ENCODE data around the gene TTC28. TPM values are rescaled to one million over a fixed set of nuclear protein-coding genes. Genes with fewer than 3 reads are reported as not detected.

TTC28 gene
- total RNA-seq, 2 donors from 2014 or later: 94.2 to 170 TPM

DNA sequence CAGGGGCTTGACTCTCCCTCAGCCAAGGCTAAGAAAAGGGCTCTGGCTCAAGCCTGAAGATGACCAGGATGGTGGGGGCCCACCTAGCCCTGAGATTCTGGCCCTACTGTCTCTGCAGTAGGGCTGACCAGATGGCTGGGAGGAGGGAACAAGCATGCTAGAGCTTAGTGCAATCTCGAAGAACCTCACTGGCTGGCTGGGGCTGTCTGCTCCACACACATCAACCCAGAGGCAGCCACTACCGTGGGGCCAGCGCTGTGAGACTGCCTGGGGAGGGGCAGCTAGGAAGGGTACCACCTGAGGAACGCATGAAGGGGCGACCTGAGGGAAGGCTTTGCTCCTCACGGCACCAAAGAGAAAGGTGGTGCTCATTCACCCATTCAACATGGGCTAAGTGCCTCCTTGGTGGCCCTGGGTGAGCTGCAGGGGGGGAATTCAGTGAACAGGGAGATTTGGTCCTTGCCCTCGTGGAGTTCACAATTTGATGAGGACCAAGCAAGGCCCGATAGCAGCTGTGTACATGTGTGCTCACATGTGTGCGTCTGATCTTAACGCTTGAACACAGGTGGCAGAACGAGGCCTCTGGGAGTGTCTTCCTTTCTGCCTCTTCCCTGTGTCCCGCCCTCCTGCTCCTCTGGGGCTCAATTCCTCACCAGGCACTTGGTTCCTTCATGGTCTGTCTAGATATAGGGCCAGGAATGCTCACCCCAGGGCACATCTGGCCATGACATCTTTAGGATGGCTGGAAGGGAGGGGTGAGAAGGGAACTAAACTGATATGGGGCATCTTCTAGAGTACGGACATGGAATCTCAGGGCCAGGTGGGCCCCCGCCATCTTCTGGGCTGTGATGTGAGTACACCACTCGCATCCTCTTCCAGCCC lies 658.3 kb downstream of the TTC28 start:
- no peaks in the 10 kb centered on the region for H3K4me1 ChIP-seq (ENCODE audit: control insufficient read depth in 1 of 2, low read depth in 2 of 2)
- DNase-seq (ENCODE audit: low spot score) (no peak), ATAC-seq (ENCODE audit: insufficient number of reproducible peaks, low FRiP score, low read depth) (no peak)
- H3K27me3 ChIP-seq (replicated peaks; ENCODE audit: insufficient read depth): no peaks in the 10 kb centered on the region
- H3K36me3 ChIP-seq: no peaks in the 10 kb centered on the region
- H3K9me3 ChIP-seq: no peaks in the 10 kb centered on the region
- no peak overlapping the region for H3K4me3 ChIP-seq
- H3K27ac ChIP-seq: no peak overlapping the region
- TF ChIP-seq, protein P1, sequence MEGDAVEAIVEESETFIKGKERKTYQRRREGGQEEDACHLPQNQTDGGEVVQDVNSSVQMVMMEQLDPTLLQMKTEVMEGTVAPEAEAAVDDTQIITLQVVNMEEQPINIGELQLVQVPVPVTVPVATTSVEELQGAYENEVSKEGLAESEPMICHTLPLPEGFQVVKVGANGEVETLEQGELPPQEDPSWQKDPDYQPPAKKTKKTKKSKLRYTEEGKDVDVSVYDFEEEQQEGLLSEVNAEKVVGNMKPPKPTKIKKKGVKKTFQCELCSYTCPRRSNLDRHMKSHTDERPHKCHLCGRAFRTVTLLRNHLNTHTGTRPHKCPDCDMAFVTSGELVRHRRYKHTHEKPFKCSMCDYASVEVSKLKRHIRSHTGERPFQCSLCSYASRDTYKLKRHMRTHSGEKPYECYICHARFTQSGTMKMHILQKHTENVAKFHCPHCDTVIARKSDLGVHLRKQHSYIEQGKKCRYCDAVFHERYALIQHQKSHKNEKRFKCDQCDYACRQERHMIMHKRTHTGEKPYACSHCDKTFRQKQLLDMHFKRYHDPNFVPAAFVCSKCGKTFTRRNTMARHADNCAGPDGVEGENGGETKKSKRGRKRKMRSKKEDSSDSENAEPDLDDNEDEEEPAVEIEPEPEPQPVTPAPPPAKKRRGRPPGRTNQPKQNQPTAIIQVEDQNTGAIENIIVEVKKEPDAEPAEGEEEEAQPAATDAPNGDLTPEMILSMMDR (IDR thresholded peaks at IDR 0.05): no peak

DNA sequence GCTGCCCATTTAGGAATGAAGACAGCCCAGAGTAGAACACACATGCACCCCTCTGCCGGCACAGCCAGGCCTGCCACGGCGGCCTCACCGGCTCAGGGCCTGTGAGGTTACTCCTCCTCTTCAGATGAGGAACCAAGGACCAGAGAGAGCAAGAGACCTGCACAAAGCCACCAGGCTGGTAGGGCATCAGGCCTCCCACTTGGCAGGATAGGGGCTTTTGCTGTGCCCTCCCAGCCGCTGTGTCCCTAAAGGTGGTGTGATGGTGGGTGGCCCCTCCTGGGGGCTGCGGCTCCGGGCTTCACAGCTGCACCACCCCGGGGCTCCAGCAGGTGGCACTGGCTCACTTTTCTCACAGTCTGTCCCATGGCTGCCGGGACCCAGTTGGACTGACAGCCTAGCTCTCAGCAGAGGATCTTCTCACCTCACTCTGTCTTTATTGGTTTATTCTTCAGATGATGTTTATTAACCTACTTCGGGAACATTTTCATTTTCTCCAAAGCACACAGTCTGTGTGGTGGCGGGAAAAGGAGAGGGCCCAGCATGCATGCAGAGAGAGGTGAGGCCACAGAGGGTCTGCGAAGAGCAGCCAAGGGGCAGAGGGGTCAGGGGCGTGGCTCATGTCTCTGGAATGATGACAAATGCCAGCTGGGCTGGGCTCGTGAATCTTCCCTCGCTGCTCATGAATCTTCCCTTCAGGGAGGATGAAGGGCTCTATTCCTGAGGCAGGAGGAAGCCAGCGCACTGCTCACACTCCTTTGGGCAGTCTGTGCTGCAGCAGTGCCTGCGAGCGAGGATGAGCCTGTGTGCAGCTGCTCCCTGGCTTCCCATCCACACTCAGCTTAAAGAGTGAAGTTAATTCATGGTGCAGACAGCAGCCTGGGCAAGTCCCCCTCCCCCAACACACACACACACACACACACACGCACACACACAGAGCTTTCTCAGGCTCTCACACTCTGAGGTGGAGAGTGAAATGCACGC lies 659.5 kb downstream of the TTC28 start:
- H3K36me3 ChIP-seq: no peaks in the 10 kb centered on the region
- no peaks in the 10 kb centered on the region for H3K27me3 ChIP-seq (replicated peaks; ENCODE audit: insufficient read depth)
- H3K9me3 ChIP-seq: no peaks in the 10 kb centered on the region
- TF ChIP-seq, protein P1 (IDR thresholded peaks at IDR 0.05): peak; percentile 92
- no peak overlapping the region for H3K27ac ChIP-seq
- H3K4me3 ChIP-seq: no peak overlapping the region
- no peak for DNase-seq (ENCODE audit: low spot score)
- ATAC-seq (ENCODE audit: insufficient number of reproducible peaks, low FRiP score, low read depth): no peak
- no peaks in the 10 kb centered on the region for H3K4me1 ChIP-seq (ENCODE audit: control insufficient read depth in 1 of 2, low read depth in 2 of 2)

DNA sequence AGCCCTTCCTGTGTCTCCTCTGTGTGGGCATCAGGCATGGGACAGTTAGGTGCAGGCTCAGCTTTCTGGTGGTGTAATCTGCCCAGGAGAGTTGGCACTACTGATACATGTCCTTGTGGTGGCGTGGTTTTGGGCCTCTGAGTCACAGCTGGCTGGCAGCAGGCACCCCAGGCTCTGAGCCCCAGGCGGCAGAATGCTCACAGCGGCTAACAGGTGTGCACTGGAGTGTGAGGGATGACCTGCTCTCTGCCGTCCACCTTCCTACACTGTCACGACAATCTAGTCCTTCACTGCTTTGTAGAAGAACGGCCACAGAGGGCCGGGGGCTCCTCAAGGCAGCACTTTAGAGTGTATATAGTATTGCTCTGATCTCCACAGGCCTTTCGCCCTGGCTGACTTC lies 660.3 kb downstream of the TTC28 start:
- Histone ChIP-seq H3K36me3 (no peaks in the 10 kb centered on the region), H3K4me1 (ENCODE audit: control insufficient read depth in 1 of 2, low read depth in 2 of 2) (no peaks in the 10 kb centered on the region), H3K4me3 (no peak overlapping the region), H3K27me3 (replicated peaks; ENCODE audit: insufficient read depth) (no peaks in the 10 kb centered on the region), H3K9me3 (no peaks in the 10 kb centered on the region), H3K27ac (no peak overlapping the region)
- TF ChIP-seq, protein P1 (IDR thresholded peaks at IDR 0.05): no peak
- no peak for DNase-seq (ENCODE audit: low spot score)
- ATAC-seq (ENCODE audit: insufficient number of reproducible peaks, low FRiP score, low read depth): no peak

DNA sequence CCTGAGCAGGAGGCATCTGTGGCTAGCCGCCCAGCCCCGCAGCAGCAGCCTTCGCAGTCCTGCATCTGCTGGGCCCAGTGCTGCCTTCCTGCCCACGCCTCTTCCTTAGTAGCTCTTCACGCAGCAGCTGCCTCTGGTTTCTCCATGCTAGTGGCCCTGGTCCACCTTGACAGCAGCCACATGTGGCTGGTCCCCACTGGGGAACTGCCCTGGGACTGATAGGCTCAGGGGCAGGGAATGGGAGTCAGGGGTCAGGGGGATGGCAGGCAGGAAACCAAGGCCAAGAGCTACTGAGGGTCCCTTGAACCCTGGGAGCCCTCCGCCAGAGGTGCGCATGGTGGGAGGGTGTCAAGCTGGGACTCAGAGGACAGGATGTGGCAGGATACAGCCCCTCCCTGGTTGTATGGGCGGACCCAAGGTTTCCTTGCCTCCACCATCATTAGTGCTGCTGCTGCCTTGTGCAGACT lies 661.1 kb downstream of the TTC28 start:
- ATAC-seq (ENCODE audit: insufficient number of reproducible peaks, low FRiP score, low read depth) (no peak), DNase-seq (ENCODE audit: low spot score) (no peak)
- Histone ChIP-seq H3K36me3 (peaks cover 5% of the 10 kb centered on the region), H3K4me3 (no peak overlapping the region), H3K4me1 (ENCODE audit: control insufficient read depth in 1 of 2, low read depth in 2 of 2) (no peaks in the 10 kb centered on the region), H3K9me3 (no peaks in the 10 kb centered on the region), H3K27ac (no peak overlapping the region), H3K27me3 (replicated peaks; ENCODE audit: insufficient read depth) (no peaks in the 10 kb centered on the region)
- TF ChIP-seq, protein P1 (IDR thresholded peaks at IDR 0.05): no peak

DNA sequence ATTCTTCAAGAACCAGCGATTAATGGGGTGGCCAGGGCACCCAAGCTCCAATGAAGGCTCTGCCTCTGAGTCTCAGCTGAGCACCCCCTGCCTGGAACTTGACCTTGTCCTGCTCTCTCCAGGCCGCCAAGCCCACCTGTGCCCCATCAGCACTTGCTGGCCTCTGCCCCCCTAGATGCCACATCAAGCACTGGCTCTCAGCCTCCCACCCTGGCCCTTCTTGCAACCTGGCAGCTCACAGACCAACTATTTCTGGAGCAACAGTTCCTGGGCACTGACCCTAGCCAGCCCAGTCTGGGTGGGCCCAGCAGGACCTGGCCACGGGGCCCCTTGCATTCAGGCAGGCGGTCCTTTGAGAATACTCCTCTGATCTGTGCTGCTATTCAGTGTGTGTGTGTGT lies 661.8 kb downstream of the TTC28 start:
- Histone ChIP-seq H3K4me3 (no peak overlapping the region), H3K4me1 (ENCODE audit: control insufficient read depth in 1 of 2, low read depth in 2 of 2) (no peaks in the 10 kb centered on the region), H3K27me3 (replicated peaks; ENCODE audit: insufficient read depth) (no peaks in the 10 kb centered on the region), H3K27ac (no peak overlapping the region), H3K9me3 (no peaks in the 10 kb centered on the region), H3K36me3 (peaks cover 5% of the 10 kb centered on the region)
- DNase-seq (ENCODE audit: low spot score): no peak
- ATAC-seq (ENCODE audit: insufficient number of reproducible peaks, low FRiP score, low read depth): no peak
- TF ChIP-seq, protein P1 (IDR thresholded peaks at IDR 0.05): no peak

All from thoracic aorta (tissue), 2 donors.